Posterior vena cava (tissue), 2 donors: Measurements from ENCODE around the gene SLC12A5. TPM values are rescaled to one million over a fixed set of nuclear protein-coding genes. Genes with fewer than 3 reads are reported as not detected.
A peak's percentile ranks its signal among the peaks of the same experiment; 100 is the strongest.
"Not testable (repeated sequence)": the region's sequence is repeated elsewhere in the genome, so short reads cannot be mapped to it uniquely, and the experiment has no call there.

Source experiments
- DNase-seq: peaks from one replicate; pipeline ENCODE4 v3.0.0-alpha.2; 2020; ENCODE audit warnings: low spot score
- intact Hi-C, 2 donors: fragments of 100-400 bp; cut with DNase I; formaldehyde crosslinking; loops; one replicate each; pipeline versions ENCODE4 v1.14.1 to v1.14.2; 2022 to 2023
- long read RNA-seq, 2 donors: library from polyadenylated mRNA; unstranded; transcript quantifications; one replicate each; pipeline ENCODE4 v2.0.0, GENCODE V29; 2020 to 2021
- total RNA-seq, 2 donors: library from RNA; stranded (reverse); fragmentation: NEBNext Ultra II Directional; extraction: Animal tissue kit (Norgen Biotek cat#: 25700); gene quantifications; one replicate each; pipeline ENCODE4 v1.2.1, GENCODE V29; 2021
- donor health status: DM: yes; HTN: yes; CAD: no.
- donor health status: DM: yes; HTN: yes; CAD: no.

SLC12A5 gene
- total RNA-seq, result under 1 TPM in 1 of 2 donors, not detected in 1; 0.48 TPM
- long read RNA-seq, donor 1, result 0 reads
- long read RNA-seq, donor 2, result 0 reads

- no peak for DNase-seq
- intact Hi-C loops, result no loop called here
These were observed at the start of gene SLC12A5 for GRCh38 chr20:46028772-46029371. Gene SLC12A5, plus strand, starts transcription at chr20:46029215. Its CDS starts 130 bp downstream, at chr20:46029345.

- peak; percentile 55 for DNase-seq
These were observed 47.8 kb upstream of the SLC12A5 start for GRCh38 chr20:45981261-45981660.

DNA sequence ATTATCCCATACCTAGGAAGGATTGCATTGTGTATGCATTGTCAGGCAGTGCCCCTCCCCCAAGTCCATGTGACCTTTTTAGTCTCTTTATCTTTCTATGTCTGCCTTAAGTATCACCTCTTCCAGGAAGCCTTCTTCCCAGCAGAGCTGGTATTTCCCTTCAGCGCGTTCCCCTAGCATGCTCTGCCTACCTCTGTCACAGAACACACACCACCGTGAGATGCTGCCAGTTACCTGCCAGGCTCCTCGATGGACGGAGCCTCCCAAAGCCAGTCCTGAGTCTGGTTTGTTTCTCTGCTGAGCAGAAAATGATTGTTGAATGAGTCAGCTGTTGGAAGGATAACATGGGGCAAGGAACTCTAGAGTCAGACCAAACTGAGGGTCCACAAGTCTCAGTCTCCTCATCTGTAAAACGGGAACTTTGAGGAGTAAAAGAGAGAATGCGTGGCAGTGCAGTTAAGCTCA is 45.7 kb upstream of the SLC12A5 start:
- intact Hi-C loops, result no loop called here
- peak; percentile 31 for DNase-seq

More at GRCh38 chr20:45981261-45981660, 47.8 kb upstream of the SLC12A5 start:
- intact Hi-C loops, result no loop called here

- DNase-seq, result peak; percentile 62
- intact Hi-C loops, result no loop called here
These were observed 43.4 kb upstream of the SLC12A5 start for GRCh38 chr20:45985573-45985972.

DNA sequence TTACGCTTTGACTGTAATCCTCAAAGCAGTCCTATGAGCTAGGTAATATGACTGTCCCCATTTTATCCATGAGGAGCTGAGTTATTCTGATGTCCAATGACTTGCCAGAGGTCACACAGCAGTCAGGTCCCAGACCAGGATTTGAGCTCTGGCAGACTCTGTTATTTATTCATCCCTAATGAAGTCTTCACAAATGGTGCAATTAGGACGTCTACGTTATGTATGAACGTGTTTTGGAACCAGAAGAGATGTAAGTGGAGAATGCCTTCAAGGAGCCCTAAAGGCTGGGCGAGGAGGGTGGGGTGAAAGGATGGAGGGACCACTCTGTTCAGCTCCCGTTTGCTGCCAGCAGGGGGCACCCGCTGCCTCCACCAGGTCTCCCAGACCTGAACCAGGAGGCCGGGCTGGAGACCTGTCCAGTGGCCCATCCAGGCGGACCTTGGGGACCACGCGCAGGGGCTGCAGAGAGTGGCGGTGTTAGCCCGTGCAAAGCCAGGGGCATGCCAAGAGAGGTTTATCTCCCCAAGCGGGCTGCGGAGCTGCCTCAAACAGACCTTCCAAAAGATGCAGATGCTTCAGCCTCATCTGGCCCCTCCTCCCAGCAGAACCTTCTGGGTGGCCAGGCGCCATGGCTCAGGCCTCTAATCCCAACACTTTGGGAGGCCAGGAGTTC is 41.8 kb upstream of the SLC12A5 start:
- intact Hi-C loops, result no loop called here
- peak; percentile 92 for DNase-seq

GRCh38 chr20:45988830-45989229 is 40.2 kb upstream of the SLC12A5 start:
- intact Hi-C loops, DNase-seq: not testable (repeated sequence)

GRCh38 chr20:45991616-45992015 is 37.4 kb upstream of the SLC12A5 start:
- intact Hi-C loops, result no loop called here
- no peak for DNase-seq

GRCh38 chr20:45993197-45993951 is 35.6 kb upstream of the SLC12A5 start:
- intact Hi-C loops, result no loop called here
- DNase-seq, result no peak

DNA sequence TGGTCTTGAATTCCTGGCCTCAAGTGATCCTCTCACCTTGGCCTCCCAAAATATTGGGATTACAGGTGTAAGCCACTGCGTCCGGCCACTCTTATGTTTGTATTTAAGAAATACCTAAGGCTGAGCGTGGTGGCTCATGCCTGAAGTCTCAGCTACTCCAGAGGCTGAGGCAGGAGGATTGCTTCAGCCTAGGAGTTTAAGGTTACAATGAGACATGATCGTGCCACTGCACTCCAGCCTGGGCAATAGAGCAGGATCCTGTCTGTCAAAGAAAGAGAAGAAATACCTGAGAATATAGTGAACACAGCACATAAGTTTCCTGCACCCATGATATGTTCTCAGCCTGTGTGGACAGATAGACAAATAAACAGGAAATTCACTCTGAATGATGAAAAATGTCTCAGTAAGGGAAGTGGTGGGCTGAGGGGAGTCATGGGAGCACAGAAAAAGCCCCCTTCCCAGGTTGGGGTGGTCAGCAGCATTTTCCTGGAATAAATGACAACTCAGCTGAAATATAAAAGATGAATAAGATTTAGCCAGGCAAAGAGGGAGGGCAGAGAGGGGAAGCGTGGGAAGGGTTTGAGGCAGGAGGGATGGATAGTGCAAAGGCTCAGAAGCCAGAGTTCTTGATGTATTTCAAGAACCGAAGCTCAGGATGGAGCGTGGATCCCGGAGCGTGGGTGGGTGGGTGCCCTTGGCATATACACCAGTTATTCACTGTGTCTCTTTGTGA is 34.1 kb upstream of the SLC12A5 start:
- intact Hi-C loops, result no loop called here

DNA sequence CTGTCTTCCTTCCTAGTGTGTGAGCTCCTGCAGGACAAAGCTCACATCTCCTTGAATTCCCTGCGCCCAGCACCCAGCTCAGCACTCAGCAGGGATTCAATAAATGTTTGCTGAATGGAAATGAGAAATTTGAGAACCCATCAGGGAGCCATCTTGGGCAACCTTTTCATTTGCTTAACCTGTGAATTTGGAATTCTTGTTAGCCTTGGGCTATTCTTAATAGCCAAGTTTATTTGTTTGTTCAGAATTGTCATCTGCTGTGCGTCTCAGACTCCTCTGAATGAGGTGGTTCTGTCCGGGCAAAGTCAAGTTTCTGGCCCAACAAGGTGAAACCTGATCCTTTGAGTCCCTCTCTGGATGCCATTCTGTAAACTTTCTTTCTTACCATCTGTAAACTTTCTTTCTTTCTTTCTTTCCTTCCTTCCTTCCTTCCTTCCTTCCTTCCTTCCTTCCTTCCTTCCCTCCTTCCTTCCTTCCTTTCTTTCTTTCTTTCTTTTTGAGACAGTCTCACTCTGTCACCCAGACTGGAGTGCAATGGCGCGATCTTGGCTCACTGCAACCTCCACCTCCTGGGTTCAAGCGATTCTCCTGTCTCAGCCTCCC is 33.4 kb upstream of the SLC12A5 start:
- intact Hi-C loops, result not testable (repeated sequence)

More for the DNA sequence above, 34.1 kb upstream of the SLC12A5 start:
- DNase-seq, result no peak

DNA sequence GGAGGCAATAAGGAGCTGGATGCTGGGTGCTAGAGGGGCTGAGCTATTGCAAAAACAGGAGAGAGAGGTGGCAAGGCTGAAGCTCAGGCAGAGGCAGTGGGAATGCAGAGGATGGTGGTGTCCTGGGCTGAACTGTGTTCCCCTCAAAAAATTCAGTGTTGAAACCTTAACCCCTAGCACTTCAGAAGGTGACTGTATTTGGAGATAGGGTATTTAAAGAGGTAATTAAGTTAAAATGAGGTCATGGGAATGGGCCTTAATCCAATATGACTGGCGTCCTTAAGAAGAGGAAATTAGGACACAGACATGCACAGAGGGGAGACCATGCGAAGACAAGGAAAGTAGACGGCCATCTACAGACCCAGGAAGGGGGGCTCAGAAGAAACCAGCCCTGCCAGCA is 31.8 kb upstream of the SLC12A5 start:
- DNase-seq, result no peak
- intact Hi-C loops, result no loop called here

More for the DNA sequence above, 33.4 kb upstream of the SLC12A5 start:
- DNase-seq, result not testable (repeated sequence)

DNA sequence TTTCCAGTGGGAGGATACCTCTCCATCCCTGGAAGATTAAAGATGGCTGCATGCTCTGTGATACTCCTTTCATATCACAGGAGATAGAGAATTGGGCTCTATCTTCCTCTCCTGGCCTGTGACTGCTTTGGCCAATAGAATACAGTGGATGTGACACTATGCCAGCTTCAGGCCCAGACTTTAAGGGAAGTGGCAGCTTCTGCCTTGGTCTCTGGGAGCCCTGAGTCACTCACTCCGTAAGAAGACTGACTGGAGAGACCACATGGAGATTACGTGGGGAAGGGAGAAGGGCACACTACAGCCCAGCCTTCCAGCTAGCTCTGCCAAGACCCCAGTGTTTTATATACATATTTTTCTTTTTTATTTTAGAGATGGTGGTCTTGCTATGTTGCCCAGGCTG is 30.7 kb upstream of the SLC12A5 start:
- intact Hi-C loops, result no loop called here
- DNase-seq, result no peak

GRCh38 chr20:45998761-45999160 is 30.3 kb upstream of the SLC12A5 start:
- intact Hi-C loops, result no loop called here

GRCh38 chr20:45999557-46000261 is 29.3 kb upstream of the SLC12A5 start:
- intact Hi-C loops, result no loop called here
- no peak for DNase-seq

More at GRCh38 chr20:45998761-45999160, 30.3 kb upstream of the SLC12A5 start:
- no peak for DNase-seq

- no peak for DNase-seq
- intact Hi-C loops, result no loop called here
These were observed 28.6 kb upstream of the SLC12A5 start for GRCh38 chr20:46000262-46000996.

GRCh38 chr20:46001498-46001897 is 27.5 kb upstream of the SLC12A5 start:
- no peak for DNase-seq
- intact Hi-C loops, result no loop called here

DNA sequence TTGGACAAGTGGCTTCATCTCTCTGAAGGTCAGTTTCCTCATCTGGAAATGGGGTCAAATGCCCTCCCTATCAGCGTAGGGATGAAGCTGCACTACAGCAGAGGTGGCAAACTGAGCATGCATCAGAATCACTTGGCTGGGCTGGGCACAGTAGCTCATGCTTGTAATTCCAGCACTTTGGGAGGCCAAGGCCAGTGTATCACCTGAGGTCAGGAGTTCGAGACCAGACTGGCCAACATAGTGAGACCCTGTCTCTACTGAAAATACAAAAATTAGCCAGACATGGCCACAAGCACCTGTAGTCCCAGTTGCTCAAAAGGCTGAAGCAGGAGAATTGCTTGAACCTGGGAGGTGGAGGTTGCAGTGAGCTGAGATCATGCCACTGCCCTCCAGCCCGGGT is 27.0 kb upstream of the SLC12A5 start:
- DNase-seq, result no peak
- intact Hi-C loops, result no loop called here

- no peak for DNase-seq
- intact Hi-C loops, result no loop called here
These were observed 24.8 kb upstream of the SLC12A5 start for GRCh38 chr20:46004187-46004586.
